ENCODE data around the gene PRRC2A.

PRRC2A gene

DNA sequence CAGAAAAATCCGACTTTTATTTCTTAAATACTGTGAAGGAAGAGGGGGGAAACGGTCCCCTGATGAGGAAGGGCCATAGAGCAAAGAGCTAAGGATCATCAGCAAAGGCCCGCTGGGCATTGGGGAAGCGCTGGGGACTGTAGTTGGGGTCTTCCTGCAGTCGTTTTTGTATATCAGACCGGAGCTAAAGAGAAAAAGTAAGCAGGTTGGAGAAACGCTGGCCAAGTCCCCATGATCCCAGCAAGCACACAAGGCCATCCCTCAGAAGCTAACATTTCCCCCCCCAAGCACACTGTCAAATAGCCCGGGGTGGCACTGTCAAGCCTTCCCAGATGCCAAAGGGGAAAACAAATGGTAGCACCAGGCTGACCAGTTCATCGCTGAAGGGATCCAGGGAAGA, 18.5 kb downstream of the PRRC2A start:
- TF ChIP-seq CTCF (IDR thresholded peaks at IDR 0.05; ENCODE audit: low read length) (no peak), EZH2 (optimal IDR thresholded peaks at IDR 0.05; ENCODE audit: low read depth, low read length) (no peak), EZH2phosphoT487 (IDR thresholded peaks at IDR 0.05; ENCODE audit: low read length) (no peak)
- Histone ChIP-seq H3K9me2 (replicated peaks; ENCODE audit: insufficient read depth, low read length) (no peaks in the 10 kb centered on the region), H3K4me2 (ENCODE audit: low read depth, low read length) (no peak overlapping the region), H3K9me3 (replicated peaks; ENCODE audit: insufficient read depth, low read length) (no peaks in the 10 kb centered on the region), H3K27ac (ENCODE audit: low read length) (no peak overlapping the region), H4K20me1 (ENCODE audit: insufficient read depth, low read length) (no peaks in the 10 kb centered on the region), H2AFZ (ENCODE audit: low read length) (no peak overlapping the region), H3K36me3 (replicated peaks; ENCODE audit: insufficient read depth, low read length) (no peaks in the 10 kb centered on the region), H3K9ac (ENCODE audit: low read length) (no peak overlapping the region), H3K4me3 (ENCODE audit: low read length) (no peak overlapping the region), H3K27me3 (replicated peaks; ENCODE audit: insufficient read depth, low read length) (no peaks in the 10 kb centered on the region), H3K4me1 (ENCODE audit: low read length) (no peaks in the 10 kb centered on the region), H3K79me2 (ENCODE audit: low read length) (no peaks in the 10 kb centered on the region), H3F3A (ENCODE audit: insufficient read depth, low read length) (peaks cover 34% of the 10 kb centered on the region)
- DNase-seq, result no peak

GRCh38 chr6:31639449-31639861, 18.9 kb downstream of the PRRC2A start:
- Histone ChIP-seq H3K4me1 (ENCODE audit: low read length) (no peaks in the 10 kb centered on the region), H3K36me3 (replicated peaks; ENCODE audit: insufficient read depth, low read length) (no peaks in the 10 kb centered on the region), H3K4me3 (ENCODE audit: low read length) (no peak overlapping the region), H3K27ac (ENCODE audit: low read length) (no peak overlapping the region), H3K27me3 (replicated peaks; ENCODE audit: insufficient read depth, low read length) (no peaks in the 10 kb centered on the region), H3K9me3 (replicated peaks; ENCODE audit: insufficient read depth, low read length) (no peaks in the 10 kb centered on the region), H2AFZ (ENCODE audit: low read length) (no peak overlapping the region), H3K9me2 (replicated peaks; ENCODE audit: insufficient read depth, low read length) (no peaks in the 10 kb centered on the region), H3K4me2 (ENCODE audit: low read depth, low read length) (no peak overlapping the region), H3K9ac (ENCODE audit: low read length) (no peak overlapping the region), H3K79me2 (ENCODE audit: low read length) (no peaks in the 10 kb centered on the region), H3F3A (ENCODE audit: insufficient read depth, low read length) (peaks cover 34% of the 10 kb centered on the region), H4K20me1 (ENCODE audit: insufficient read depth, low read length) (no peaks in the 10 kb centered on the region)
- TF ChIP-seq CTCF (IDR thresholded peaks at IDR 0.05; ENCODE audit: low read length) (no peak), EZH2phosphoT487 (IDR thresholded peaks at IDR 0.05; ENCODE audit: low read length) (no peak), EZH2 (optimal IDR thresholded peaks at IDR 0.05; ENCODE audit: low read depth, low read length) (no peak)
- no peak for DNase-seq

GRCh38 chr6:31640612-31641011, 20.1 kb downstream of the PRRC2A start:
- Histone ChIP-seq H4K20me1 (ENCODE audit: insufficient read depth, low read length) (no peaks in the 10 kb centered on the region), H3K79me2 (ENCODE audit: low read length) (no peaks in the 10 kb centered on the region), H3K4me3 (ENCODE audit: low read length) (no peak overlapping the region), H3K36me3 (replicated peaks; ENCODE audit: insufficient read depth, low read length) (no peaks in the 10 kb centered on the region), H3K9me3 (replicated peaks; ENCODE audit: insufficient read depth, low read length) (no peaks in the 10 kb centered on the region), H3K9me2 (replicated peaks; ENCODE audit: insufficient read depth, low read length) (no peaks in the 10 kb centered on the region), H3K27ac (ENCODE audit: low read length) (no peak overlapping the region), H3K4me2 (ENCODE audit: low read depth, low read length) (no peak overlapping the region), H3K27me3 (replicated peaks; ENCODE audit: insufficient read depth, low read length) (no peaks in the 10 kb centered on the region), H3F3A (ENCODE audit: insufficient read depth, low read length) (peaks cover 27% of the 10 kb centered on the region), H2AFZ (ENCODE audit: low read length) (no peak overlapping the region), H3K9ac (ENCODE audit: low read length) (no peak overlapping the region), H3K4me1 (ENCODE audit: low read length) (no peaks in the 10 kb centered on the region)
- DNase-seq, result no peak
- no peak for TF ChIP-seq EZH2phosphoT487 (IDR thresholded peaks at IDR 0.05; ENCODE audit: low read length)
- no peak for TF ChIP-seq CTCF (IDR thresholded peaks at IDR 0.05; ENCODE audit: low read length)
- TF ChIP-seq EZH2 (optimal IDR thresholded peaks at IDR 0.05; ENCODE audit: low read depth, low read length), result no peak
